K562 (cell line): ENCODE measurements around the gene TENM4.

ENCODE experiments used
- FOXA1 ChIP-seq: fragments of 450-650 bp; IDR thresholded peaks from 2 replicates; pipeline ENCODE4 v1.6.1; 2016; ENCODE audit warnings: mild to moderate bottlenecking, borderline replicate concordance
- TF ChIP-seq, protein P1 (sequence below), 3 experiments: IDR thresholded peaks in 2 of 3; conservative IDR thresholded peaks in 1 of 3; 2 replicates each; pipeline ENCODE4 v1.5.1; 2011 to 2012; ENCODE audit warnings: low read length in 3 of 3, mild to moderate bottlenecking in 3 of 3, control low read depth in 2 of 3, improper control_type of control experiment in 1 of 3, inconsistent platforms in 1 of 3, low read depth in 1 of 3, mixed read lengths in 1 of 3, moderate library complexity in 1 of 3; ENCODE audit not compliant: insufficient read depth in 2 of 3
- TF ChIP-seq, protein P2 (sequence below): sonication (generic); formaldehyde crosslinking; IDR thresholded peaks from 2 replicates; pipeline ENCODE4 v1.9.0; 2022; ENCODE audit warnings: mild to moderate bottlenecking, missing genetic modification reagents

DNA sequence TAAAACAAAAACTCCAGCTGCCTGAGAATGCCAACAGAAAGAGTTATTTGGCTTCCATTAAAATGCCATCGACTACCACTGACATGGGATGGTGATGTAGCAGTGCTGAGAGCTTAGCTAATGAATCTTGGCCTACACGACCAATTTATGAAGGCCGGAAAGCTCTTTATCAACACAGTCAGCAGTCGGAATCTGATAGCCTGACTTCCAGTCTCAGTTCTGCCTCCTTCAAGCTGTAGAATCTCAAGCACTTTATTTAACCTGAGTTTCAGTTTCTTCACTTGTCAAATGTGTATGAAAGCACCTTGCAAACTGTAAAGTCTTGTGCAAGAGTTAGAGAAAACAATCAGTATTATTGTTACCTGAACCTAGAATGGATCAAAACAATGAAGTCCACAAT, 530.5 kb downstream of the TENM4 start:
- no peak for TF ChIP-seq FOXA1
- TF ChIP-seq, protein P1, sequence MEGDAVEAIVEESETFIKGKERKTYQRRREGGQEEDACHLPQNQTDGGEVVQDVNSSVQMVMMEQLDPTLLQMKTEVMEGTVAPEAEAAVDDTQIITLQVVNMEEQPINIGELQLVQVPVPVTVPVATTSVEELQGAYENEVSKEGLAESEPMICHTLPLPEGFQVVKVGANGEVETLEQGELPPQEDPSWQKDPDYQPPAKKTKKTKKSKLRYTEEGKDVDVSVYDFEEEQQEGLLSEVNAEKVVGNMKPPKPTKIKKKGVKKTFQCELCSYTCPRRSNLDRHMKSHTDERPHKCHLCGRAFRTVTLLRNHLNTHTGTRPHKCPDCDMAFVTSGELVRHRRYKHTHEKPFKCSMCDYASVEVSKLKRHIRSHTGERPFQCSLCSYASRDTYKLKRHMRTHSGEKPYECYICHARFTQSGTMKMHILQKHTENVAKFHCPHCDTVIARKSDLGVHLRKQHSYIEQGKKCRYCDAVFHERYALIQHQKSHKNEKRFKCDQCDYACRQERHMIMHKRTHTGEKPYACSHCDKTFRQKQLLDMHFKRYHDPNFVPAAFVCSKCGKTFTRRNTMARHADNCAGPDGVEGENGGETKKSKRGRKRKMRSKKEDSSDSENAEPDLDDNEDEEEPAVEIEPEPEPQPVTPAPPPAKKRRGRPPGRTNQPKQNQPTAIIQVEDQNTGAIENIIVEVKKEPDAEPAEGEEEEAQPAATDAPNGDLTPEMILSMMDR (IDR thresholded peaks at IDR 0.05 in 2 of 3, conservative IDR thresholded peaks at IDR 0.05 in 1 of 3; ENCODE audit: insufficient read depth in 2 of 3, low read depth in 1 of 3, low read length in 3 of 3), result no peak
- TF ChIP-seq, protein P2, sequence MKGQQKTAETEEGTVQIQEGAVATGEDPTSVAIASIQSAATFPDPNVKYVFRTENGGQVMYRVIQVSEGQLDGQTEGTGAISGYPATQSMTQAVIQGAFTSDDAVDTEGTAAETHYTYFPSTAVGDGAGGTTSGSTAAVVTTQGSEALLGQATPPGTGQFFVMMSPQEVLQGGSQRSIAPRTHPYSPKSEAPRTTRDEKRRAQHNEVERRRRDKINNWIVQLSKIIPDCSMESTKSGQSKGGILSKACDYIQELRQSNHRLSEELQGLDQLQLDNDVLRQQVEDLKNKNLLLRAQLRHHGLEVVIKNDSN (CRISPR knock-in tag), result no peak
